GM19328 (cell line): Measurements from ENCODE around the gene PLA2G12A.
"Not testable (repeated sequence)": the region's sequence is repeated elsewhere in the genome, so short reads cannot be mapped to it uniquely, and the experiment has no call there.

ENCODE experiments used
- ATAC-seq: cut with Tn5 transposase; IDR thresholded peaks from one replicate; pipeline ENCODE4 v1.9.1; 2021; ENCODE audit warnings: mild to moderate bottlenecking, moderate library complexity; ENCODE audit not compliant: unreplicated experiment

The PLA2G12A gene

GRCh38 chr4:109682875-109683274 lies 47.0 kb downstream of the PLA2G12A start:
- ATAC-seq = no peak

GRCh38 chr4:109678925-109679324 lies 50.9 kb downstream of the PLA2G12A start:
- not testable (repeated sequence) for ATAC-seq

GRCh38 chr4:109678472-109678871 lies 51.4 kb downstream of the PLA2G12A start:
- ATAC-seq = not testable (repeated sequence)

GRCh38 chr4:109676886-109677285 lies 53.0 kb downstream of the PLA2G12A start:
- no peak for ATAC-seq

GRCh38 chr4:109675843-109676242 lies 54.0 kb downstream of the PLA2G12A start:
- no peak for ATAC-seq

- no peak for ATAC-seq
Measured at GRCh38 chr4:109675181-109675580, 54.7 kb downstream of the PLA2G12A start.

DNA sequence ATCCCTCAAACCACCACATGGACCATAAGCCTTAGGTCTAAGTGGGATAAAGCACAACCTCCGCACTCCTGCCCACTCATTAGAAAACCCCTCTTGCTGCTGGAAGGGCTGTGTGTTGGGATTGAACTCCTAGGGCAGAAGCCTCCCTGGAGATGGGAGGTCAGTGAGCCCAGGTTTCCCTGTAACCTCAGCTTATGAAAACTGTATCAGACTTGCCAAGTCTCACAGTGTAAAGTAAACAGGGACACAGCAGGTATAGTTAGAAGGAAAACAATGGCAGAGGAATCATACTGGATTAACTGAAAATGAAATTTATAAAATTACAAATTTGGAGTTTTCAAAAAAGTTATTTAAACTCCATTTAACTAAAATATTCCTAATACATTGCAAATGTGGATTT lies 56.6 kb downstream of the PLA2G12A start:
- no peak for ATAC-seq

GRCh38 chr4:109672169-109672930 lies 57.5 kb downstream of the PLA2G12A start:
- no peak for ATAC-seq

GRCh38 chr4:109671350-109671749 lies 58.5 kb downstream of the PLA2G12A start:
- ATAC-seq = no peak

GRCh38 chr4:109665783-109666485 lies 63.9 kb downstream of the PLA2G12A start:
- no peak for ATAC-seq

- no peak for ATAC-seq
Measured at GRCh38 chr4:109662771-109663170, 67.1 kb downstream of the PLA2G12A start.

DNA sequence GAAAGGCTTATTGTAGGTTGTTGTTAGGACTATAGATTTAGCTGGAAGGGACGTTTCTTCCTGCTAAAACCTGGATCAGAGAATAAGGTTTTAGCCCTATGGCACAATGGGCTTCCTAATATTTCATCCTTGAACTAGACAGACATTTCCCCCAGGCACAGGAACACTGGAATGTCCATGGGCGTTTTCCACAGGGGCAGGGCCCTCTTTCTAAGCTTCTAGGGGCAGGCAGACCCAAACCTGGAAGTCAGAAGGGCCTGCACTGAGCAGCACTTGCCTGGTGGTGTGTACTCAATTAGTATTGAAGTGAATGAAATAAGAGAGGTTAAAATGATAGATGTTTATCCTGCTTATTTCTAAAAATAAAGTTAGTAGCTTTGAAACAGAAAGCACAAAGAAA lies 67.8 kb downstream of the PLA2G12A start:
- no peak for ATAC-seq
